DMS 273 (cell line): ENCODE measurements around the gene IDH2.

Experiments
- DNase-seq: peaks from one replicate; lab custom pipeline; 2025; ENCODE audit not compliant: unreplicated experiment; lab: John Stamatoyannopoulos, UW

The IDH2 gene

GRCh38 chr15:90044916-90045371, 57.3 kb downstream of the IDH2 start:
- no peak for DNase-seq

DNA sequence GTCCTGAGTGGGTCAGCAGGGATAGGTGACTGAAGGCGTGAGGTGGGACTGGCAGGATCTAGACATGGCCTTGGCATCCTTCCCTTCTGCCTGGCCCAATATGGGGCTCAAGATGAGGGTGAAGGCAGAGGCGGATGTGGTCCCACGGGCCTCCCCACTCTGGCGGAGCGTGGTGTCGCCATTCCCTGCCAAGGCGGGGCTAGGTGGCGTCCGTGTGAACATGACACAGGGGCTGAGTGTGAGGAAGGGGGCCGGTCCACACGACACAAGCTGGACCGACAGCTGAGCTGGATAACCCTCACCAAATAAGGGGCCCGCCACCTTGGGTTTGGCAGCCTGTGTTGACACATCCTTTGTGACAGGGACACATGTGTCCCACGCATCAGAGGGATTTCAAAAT, 58.1 kb downstream of the IDH2 start:
- DNase-seq = no peak

DNA sequence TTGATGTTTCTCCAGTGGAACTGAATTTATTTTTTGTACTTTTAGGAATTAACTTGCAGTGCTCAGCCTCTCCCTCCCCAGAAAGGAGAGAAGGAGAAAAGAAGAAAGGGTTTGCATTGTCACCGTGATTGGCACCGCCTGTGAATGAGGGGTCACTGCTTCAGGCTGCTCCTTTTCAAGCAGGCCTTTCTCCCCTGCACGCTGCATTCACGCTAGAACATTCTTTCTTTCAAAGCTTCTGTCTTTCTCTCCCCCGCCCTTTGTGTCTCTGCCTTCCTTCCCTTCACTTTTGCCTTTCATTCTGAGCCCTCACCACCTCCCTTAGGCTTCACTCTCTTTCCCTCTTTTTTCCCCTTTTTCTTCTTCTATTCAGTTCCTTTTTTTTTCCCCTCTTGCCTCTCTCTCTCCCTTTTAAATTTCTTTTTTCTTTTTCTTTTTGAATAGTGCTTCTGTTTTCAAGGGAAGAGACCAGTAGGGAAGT, 58.7 kb downstream of the IDH2 start:
- DNase-seq = no peak

- no peak for DNase-seq
Measured at GRCh38 chr15:90042766-90043529, 59.3 kb downstream of the IDH2 start.

GRCh38 chr15:90042356-90042755, 59.9 kb downstream of the IDH2 start:
- DNase-seq = no peak

DNA sequence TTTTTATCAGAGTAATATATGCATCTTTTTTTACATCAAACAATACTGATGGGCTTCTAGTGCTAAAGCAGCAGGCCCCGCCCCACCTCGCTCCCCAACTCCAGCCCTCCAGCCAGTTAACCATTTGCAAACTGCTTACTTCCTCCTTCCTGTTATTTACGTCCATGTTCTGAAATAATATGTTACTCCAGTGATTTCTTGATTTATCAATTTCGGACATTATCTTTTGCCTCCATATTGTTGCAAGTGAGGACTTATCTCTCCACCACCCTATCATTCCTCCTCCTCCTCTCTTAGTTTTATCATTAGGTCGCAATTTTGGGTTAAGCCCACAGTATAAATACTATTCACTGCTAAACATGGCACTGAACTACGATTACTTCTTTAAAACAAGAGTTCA, 61.6 kb downstream of the IDH2 start:
- DNase-seq = no peak

DNA sequence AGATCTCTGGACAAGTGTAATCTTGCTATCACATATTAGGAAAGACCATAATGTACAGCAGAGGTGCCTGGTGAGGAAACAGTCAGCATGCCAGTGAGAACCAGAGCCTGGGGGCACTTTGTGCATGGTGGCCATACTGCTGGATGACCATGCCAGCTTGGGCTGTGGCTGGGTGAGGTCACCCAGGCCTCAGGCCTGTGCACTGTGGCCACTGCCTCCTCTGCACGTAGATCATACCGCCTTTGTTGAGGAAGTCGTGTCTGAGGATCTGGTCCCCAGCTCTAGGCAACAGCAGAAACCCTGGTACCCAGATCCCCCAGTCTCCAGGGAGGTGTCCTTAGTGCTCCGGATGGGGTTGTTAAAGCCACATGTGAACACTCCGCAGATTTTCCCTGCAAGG, 62.3 kb downstream of the IDH2 start:
- no peak for DNase-seq

DNA sequence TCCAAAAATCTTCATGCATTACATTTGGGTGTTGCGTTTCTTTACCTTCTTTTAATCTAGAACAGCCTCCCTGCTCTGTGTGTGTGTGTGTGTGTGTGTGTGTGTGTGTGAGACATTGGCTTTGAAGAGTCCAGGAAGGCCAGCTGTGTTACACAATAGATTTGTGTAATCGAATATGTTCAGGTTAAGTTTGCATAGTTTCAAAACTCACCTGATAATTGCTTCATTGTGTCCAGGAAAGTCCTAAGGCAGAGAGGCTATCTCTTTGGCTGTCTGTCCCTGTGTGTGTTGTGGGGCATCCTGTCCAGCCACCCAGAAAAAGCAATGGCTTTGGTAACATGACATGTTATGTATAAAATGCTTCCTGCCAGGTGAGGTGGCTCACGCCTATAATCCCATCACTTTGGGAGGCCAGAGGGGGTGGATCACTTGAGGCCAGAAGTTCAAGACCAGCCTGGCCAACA, 63.6 kb downstream of the IDH2 start:
- DNase-seq = no peak

DNA sequence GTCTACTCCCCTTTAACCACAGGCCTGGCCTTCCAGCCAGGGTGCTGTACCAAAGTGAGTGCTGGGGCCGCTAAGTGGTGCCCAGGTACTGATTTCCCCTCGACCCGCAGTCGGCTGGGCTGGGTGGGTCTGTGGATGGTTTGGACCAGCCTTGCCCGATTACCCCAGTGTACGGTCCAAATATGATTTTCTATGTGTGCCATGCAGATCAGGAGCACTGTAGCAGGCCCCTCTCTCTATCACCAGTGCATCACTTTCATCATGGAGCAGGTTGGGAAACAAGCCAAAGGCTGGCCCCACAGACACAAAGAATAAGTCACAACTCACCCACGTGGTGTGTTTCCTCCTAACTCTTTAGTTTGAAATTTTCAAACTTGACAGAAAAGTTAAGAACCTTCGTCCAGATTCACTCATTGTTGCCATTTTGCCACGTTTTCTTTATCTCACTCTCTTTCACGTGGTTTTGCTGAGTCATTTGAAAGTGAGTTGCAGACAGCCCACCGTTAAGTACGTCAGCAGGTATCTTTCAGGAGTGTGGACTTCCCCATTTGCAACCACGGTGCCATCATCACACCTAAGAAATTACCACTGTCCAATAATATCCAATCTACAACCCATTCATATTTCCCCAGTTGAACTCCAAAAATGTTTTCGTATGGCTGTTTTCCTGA, 64.2 kb downstream of the IDH2 start:
- DNase-seq = no peak

GRCh38 chr15:90037511-90037860, 64.8 kb downstream of the IDH2 start:
- no peak for DNase-seq

DNA sequence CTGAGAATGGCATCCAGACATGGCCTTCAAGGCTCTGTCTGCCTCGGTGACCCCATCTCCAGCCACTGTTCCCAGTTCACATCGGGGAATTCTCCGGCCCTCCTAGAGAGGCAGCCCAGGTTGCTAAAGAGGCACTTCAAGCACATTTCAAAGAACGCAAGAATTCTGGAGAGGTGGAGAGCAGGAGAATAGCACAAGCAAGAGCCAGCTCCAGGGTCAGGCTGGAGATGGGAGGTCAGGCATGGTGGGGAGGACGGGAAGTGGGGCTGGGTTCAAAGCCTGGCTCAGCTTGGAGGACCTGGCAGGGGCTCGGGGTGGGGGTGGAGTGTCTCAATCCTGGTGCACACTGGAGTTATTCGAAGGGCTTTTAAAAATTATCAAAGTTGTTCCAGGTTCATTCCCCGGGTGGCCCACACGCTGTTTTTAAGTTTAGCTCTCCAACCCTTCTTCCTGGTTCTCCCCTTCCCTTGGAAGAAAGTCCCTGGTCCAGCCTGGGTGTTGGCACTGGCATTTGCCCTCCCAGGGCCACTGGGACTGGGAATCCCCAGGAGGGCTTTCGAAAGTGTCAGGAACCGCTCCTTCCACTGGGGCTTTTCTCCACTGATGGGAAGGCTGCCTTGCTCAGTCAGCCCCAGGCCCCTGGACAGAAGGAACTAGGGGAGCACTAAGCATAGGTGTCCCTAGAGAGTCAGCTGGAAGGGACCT, 65.3 kb downstream of the IDH2 start:
- DNase-seq = no peak

- DNase-seq = no peak
Measured at GRCh38 chr15:90036343-90036742, 65.9 kb downstream of the IDH2 start.

DNA sequence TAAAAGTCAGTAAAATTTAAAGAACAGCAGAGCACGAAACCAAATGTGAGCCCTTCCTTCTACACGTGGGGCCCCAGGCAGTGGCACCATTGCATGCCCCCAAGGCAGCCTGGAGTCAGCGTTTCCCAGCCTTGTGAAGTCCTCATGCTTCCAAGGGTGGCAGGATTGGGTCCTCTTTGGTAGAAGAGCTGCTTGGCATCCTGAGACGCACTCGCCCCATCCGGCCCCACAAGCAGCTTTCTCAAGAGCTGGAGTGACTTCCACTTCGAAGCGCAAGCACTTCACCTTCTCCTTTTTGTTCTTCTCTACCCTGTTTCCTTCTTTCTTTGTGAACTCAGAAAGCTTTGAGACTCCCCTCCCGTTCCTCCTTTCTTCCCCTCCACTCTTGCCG, 66.4 kb downstream of the IDH2 start:
- no peak for DNase-seq

- no peak for DNase-seq
Measured at GRCh38 chr15:90035095-90035839, 67.0 kb downstream of the IDH2 start.

- DNase-seq = peak; percentile 17
Measured at GRCh38 chr15:90033448-90033847, 68.8 kb downstream of the IDH2 start.
